ENCODE data around the gene WDR82. TPM values are rescaled to one million over a fixed set of nuclear protein-coding genes. Genes with fewer than 3 reads are reported as not detected.

The WDR82 gene
- total and polyA plus RNA-seq, 2 of the 8 experiments (the other 6 are each of a cell fraction or from before 2014, with no cell fraction given) = 33.5 to 82.7 TPM

DNA sequence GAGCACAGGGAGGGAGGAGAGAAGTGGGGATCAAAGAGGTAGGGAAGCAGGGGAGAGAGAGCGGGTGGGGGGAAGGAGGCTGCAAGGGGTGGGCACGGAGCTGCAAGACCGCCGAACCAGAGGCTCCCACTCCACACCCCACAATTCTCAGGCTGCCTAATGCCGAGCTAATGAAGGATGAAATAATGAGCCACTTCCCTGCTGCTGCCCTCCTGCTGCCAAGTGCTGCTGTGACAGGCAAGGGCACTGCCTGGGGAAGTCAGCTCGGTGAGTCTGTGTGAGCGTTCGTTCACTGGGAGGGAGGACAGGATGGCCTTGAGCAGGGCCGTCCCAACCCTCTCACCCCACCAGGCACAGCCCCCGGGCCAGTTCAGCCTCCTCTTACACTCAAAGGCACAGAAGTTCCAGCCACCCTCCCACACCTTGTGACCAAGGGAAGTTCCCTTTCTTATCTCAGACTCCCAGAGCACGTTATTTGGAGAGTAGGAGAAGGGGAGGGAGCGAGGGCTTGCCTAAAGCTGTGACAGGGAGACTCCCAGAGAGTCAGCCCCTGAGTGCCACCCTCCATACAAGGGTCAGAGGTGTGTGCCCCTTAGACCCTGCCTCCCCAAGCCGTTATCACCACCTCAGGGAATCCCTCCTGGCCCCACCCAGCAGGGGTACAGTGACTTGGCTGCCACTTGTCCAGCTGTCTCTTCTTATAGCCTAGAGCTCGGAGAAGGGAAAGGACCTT lies 21.6 kb upstream of the WDR82 start:
- DNase-seq (ENCODE audit: low read depth in 1 of 2, low spot score in 2 of 2) (peak in 1 of 2 experiments; percentile 67), FAIRE-seq (no peak)
- Histone ChIP-seq H3K14ac (ENCODE audit: insufficient read length) (no peak overlapping the region), H3K9ac (replicated peaks in 1 of 4; ENCODE audit: extremely low read depth in 1 of 4, low read depth in 3 of 4, low read length in 3 of 4) (peak overlapping the region in 1 of 4 experiments; percentile 37; a peak in 2 of 7 replicates), H2BK15ac (ENCODE audit: low read length) (no peak overlapping the region), H3K27ac (ENCODE audit: low read depth, low read length) (no peak overlapping the region), H2BK5ac (ENCODE audit: low read depth, low read length) (peak overlapping the region; percentile 12), H4K20me1 (replicated peaks in 1 of 2; ENCODE audit: control insufficient read depth in 1 of 2, insufficient read depth in 2 of 2, low read length in 2 of 2) (no peaks in the 10 kb centered on the region), H3K36me3 (ENCODE audit: control insufficient read depth in 2 of 4, insufficient read depth in 4 of 4, low read length in 3 of 4) (no peaks in the 10 kb centered on the region), H3K4me3 (ENCODE audit: extremely low read depth in 1 of 4, insufficient read depth in 2 of 4, low read depth in 3 of 4, low read length in 4 of 4) (peak overlapping the region; percentile 7 to 57 (median 44); a peak in 7 of 8 replicates), H4K91ac (replicated peaks; ENCODE audit: insufficient read length, low read length) (peak overlapping the region; percentile 14), H2AK5ac (ENCODE audit: low read depth, low read length) (no peak overlapping the region), H3K23me2 (ENCODE audit: low read depth, low read length) (peaks cover 16% of the 10 kb centered on the region), H3K4me2 (ENCODE audit: insufficient read depth in 1 of 2, low read depth in 2 of 2, low read length in 2 of 2) (peak overlapping the region; percentile 70 to 90), H3K27me3 (replicated peaks in 1 of 4; ENCODE audit: control insufficient read depth in 3 of 4, extremely low read depth in 1 of 4, insufficient read depth in 3 of 4, low read length in 3 of 4) (peaks cover 0 to 8% (median 2%) of the 10 kb centered on the region in 4 experiments; a peak in 3 of 7 replicates), H3K79me2 (ENCODE audit: control insufficient read depth in 1 of 2, insufficient read depth in 2 of 2, low read length in 2 of 2) (no peaks in the 10 kb centered on the region), H2BK20ac (ENCODE audit: low read length) (0 out of 2 replicates have a peak overlapping the region, but pooled peaks have one; percentile 57), H3K18ac (ENCODE audit: extremely low read depth, low read length) (peak overlapping the region; percentile 34; the same call in 1 of the 2 replicates), H2AFZ (ENCODE audit: low read length) (peak overlapping the region; percentile 56), H4K5ac (ENCODE audit: insufficient read length, low read depth, low read length) (no peak overlapping the region), H2BK12ac (ENCODE audit: low read depth, low read length) (peak overlapping the region; percentile 94; the same call in 1 of the 2 replicates), H3K79me1 (ENCODE audit: low read depth, low read length) (no peaks in the 10 kb centered on the region), H4K8ac (ENCODE audit: extremely low read depth, insufficient read depth, low read length) (0 out of 2 replicates have a peak overlapping the region, but pooled peaks have one; percentile 66), H3K56ac (replicated peaks; ENCODE audit: insufficient read length, low read depth, low read length) (no peak overlapping the region), H3K9me3 (ENCODE audit: insufficient read depth in 2 of 2, low read depth in 1 of 2, low read length in 1 of 2) (no peaks in the 10 kb centered on the region), H3K4me1 (replicated peaks in 1 of 4; ENCODE audit: control insufficient read depth in 3 of 4, insufficient read depth in 4 of 4, low read length in 3 of 4) (peaks cover 0 to 26% (median 20%) of the 10 kb centered on the region in 4 experiments; a peak in 6 of 7 replicates), H3K4ac (replicated peaks; ENCODE audit: insufficient read length, low read depth, low read length) (no peak overlapping the region), H2BK120ac (replicated peaks; ENCODE audit: low read depth, low read length) (no peak overlapping the region), H3K23ac (ENCODE audit: insufficient read length) (no peak overlapping the region)
- ChIA-PET POLR2A (ENCODE audit: partially characterized antibody) (interaction anchor here (1.2 to 6.0 kb wide), 10 partner anchors 8 to 148 kb away, joined by 4 to 39 read pairs (median 6); partner anchors contain the start of genes GLYCTK and WDR82), CTCF (ENCODE audit: partially characterized antibody) (interaction anchor here (0.6 to 15.3 kb wide), 16 partner anchors 9 to 147 kb away, joined by 3 to 198 read pairs (median 4); partner anchors contain the start of gene GLYCTK)
- 15% methylated on average over 5 of the region's 14 CpGs; no CpG with 5 or more reads in 1 of the 2 experiments for WGBS, 2 experiments (ENCODE audit: extremely low coverage in 1 of 2, insufficient coverage in 1 of 2, insufficient read length in 1 of 2, insufficient replicate concordance in 2 of 2, low coverage in 1 of 2, low lambda C conversion rate in 2 of 2, missing lambda C conversion rate in 1 of 2)
- 0 out of 2 replicates have a peak, but pooled peaks have one; percentile 30 for TF ChIP-seq RBBP5 (IDR thresholded peaks at IDR 0.05; ENCODE audit: borderline replicate concordance, low read depth, low read length)
- no peak for TF ChIP-seq MAX (IDR thresholded peaks at IDR 0.05)
- no peak for TF ChIP-seq SP1 (IDR thresholded peaks at IDR 0.05; ENCODE audit: low read depth, low read length)
- no peak for TF ChIP-seq MAFK (IDR thresholded peaks at IDR 0.05; ENCODE audit: low read depth, low read length)
- TF ChIP-seq CTBP2 (IDR thresholded peaks at IDR 0.05; ENCODE audit: borderline replicate concordance, insufficient read depth, insufficient read length, low read length) = no peak
- TF ChIP-seq CBX5 (IDR thresholded peaks at IDR 0.05; ENCODE audit: low read depth, low read length) = no peak
- peak; percentile 27 for TF ChIP-seq ASH2L (IDR thresholded peaks at IDR 0.05; ENCODE audit: low read length)
- no peak for TF ChIP-seq CBX8 (IDR thresholded peaks at IDR 0.05; ENCODE audit: borderline replicate concordance, low read depth, low read length)
- TF ChIP-seq GABPA (IDR thresholded peaks at IDR 0.05; ENCODE audit: borderline replicate concordance, insufficient read depth, low read length) = peak; percentile 14; the same call in 1 of the 2 replicates
- no peak for TF ChIP-seq RXRA (IDR thresholded peaks at IDR 0.05; ENCODE audit: insufficient read depth, low read depth, low read length)
- no peak for TF ChIP-seq SIRT6 (IDR thresholded peaks at IDR 0.05; ENCODE audit: low read length)
